Naive thymus-derived CD4-positive, alpha-beta T cell (primary cell): ENCODE measurements around the gene CACNG1. TPM values are rescaled to one million over a fixed set of nuclear protein-coding genes. Genes with fewer than 3 reads are reported as not detected.

ENCODE experiments used
- ATAC-seq: fragments of 150-1000 bp; cut with Tn5 transposase; 2 replicates; pipeline ENCODE4 v1.10.0; 2021; ENCODE audit warnings: mild to moderate bottlenecking, moderate library complexity
- CTCF ChIA-PET: fragments of 350-600 bp; sonication (Branson Sonifier 250); formaldehyde crosslinking; loops from one replicate; lab custom pipeline; 2021; ENCODE audit warnings: antibody characterized with exemption; lab: Charles Lee
- POLR2A ChIA-PET: fragments of 350-600 bp; sonication (Branson Sonifier 250); formaldehyde crosslinking; loops from one replicate; lab custom pipeline; 2021; ENCODE audit warnings: antibody characterized with exemption, inconsistent platforms; lab: Charles Lee
- DNase-seq, 9 donors: peaks; one replicate each; pipeline versions ENCODE4 v3.0.0 to v3.0.0-alpha.2; 2020 to 2022; ENCODE audit warnings: mixed read lengths in 1 of 9
- H3K27ac ChIP-seq: one replicate; pipeline ENCODE4 v1.7.0; 2013; ENCODE audit warnings: mild to moderate bottlenecking, low read depth, low read length, moderate library complexity
- H3K27me3 ChIP-seq, 2 donors: one replicate each; pipeline ENCODE4 v1.7.0; 2013; ENCODE audit warnings: low read length in 2 of 2, mild to moderate bottlenecking in 2 of 2, moderate library complexity in 2 of 2; ENCODE audit not compliant: control insufficient read depth in 2 of 2, insufficient read depth in 2 of 2
- H3K36me3 ChIP-seq, 3 experiments: 1 replicate in 2 of 3; 2 replicates in 1 of 3; pipeline ENCODE4 v1.7.0; 2013; ENCODE audit warnings: low read length in 3 of 3, mild to moderate bottlenecking in 3 of 3, moderate library complexity in 1 of 3; ENCODE audit not compliant: insufficient read depth in 3 of 3, control insufficient read depth in 2 of 3
- H3K4me1 ChIP-seq, 2 donors: one replicate each; pipeline ENCODE4 v1.7.0; 2013; ENCODE audit warnings: low read length in 2 of 2, mild to moderate bottlenecking in 2 of 2, moderate library complexity in 1 of 2; ENCODE audit not compliant: control insufficient read depth in 2 of 2, insufficient read depth in 2 of 2
- H3K4me3 ChIP-seq: 2 replicates; pipeline ENCODE4 v1.7.0; 2013; ENCODE audit warnings: mild to moderate bottlenecking, low read length
- H3K9me3 ChIP-seq, 3 experiments: 1 replicate in 2 of 3; 2 replicates in 1 of 3; pipeline ENCODE4 v1.7.0; 2013; ENCODE audit warnings: low read length in 3 of 3; ENCODE audit not compliant: control insufficient read depth in 2 of 3
- H3K27ac Mint-ChIP-seq, 9 donors: one replicate each; pipeline ENCODE4 v1.8.0; 2020 to 2022; ENCODE audit warnings: mixed read lengths in 9 of 9, mild to moderate bottlenecking in 8 of 9, moderate library complexity in 5 of 9, inconsistent platforms in 2 of 9
- H3K27me3 Mint-ChIP-seq, 5 donors: one replicate each; pipeline ENCODE4 v1.8.0; 2021 to 2022; ENCODE audit warnings: mixed read lengths in 5 of 5, mild to moderate bottlenecking in 1 of 5
- H3K36me3 Mint-ChIP-seq, 5 donors: one replicate each; pipeline ENCODE4 v1.8.0; 2020 to 2022; ENCODE audit warnings: mixed read lengths in 5 of 5, mild to moderate bottlenecking in 3 of 5, inconsistent platforms in 1 of 5
- H3K4me1 Mint-ChIP-seq, 7 donors: one replicate each; pipeline ENCODE4 v1.8.0; 2020 to 2022; ENCODE audit warnings: mixed read lengths in 7 of 7, mild to moderate bottlenecking in 3 of 7, inconsistent platforms in 1 of 7
- H3K4me3 Mint-ChIP-seq, 10 donors: one replicate each; pipeline ENCODE4 v1.8.0; 2020 to 2022; ENCODE audit warnings: mild to moderate bottlenecking in 10 of 10, mixed read lengths in 10 of 10, moderate library complexity in 6 of 10, inconsistent platforms in 2 of 10
- H3K9me3 Mint-ChIP-seq, 11 donors: one replicate each; pipeline ENCODE4 v1.8.0; 2020 to 2022; ENCODE audit warnings: mixed read lengths in 11 of 11, mild to moderate bottlenecking in 4 of 11, inconsistent platforms in 1 of 11, moderate library complexity in 1 of 11
- intact Hi-C, 2 donors: fragments of 100-400 bp; cut with micrococcal nuclease; formaldehyde crosslinking; loops; one replicate each; pipeline ENCODE4 v1.15.1; 2023
- polyA plus RNA-seq, 2 donors: library from polyadenylated mRNA; unstranded; fragments of 300-500 nt; fragmentation: Illumina TruSeq; gene quantifications; one replicate each; pipeline ENCODE4 v1.2.3, GENCODE V29; 2021
- total RNA-seq, 6 experiments: library from RNA in 5 of 6; stranded (reverse) in 5 of 6; gene quantifications; 1 replicate in 5 of 6; 2 replicates in 1 of 6; pipeline ENCODE4 v1.2.3 and lab custom pipeline; 2021 to 2026

Gene CACNG1
- total and polyA plus RNA-seq, 7 experiments from 2014 or later = not detected

DNA sequence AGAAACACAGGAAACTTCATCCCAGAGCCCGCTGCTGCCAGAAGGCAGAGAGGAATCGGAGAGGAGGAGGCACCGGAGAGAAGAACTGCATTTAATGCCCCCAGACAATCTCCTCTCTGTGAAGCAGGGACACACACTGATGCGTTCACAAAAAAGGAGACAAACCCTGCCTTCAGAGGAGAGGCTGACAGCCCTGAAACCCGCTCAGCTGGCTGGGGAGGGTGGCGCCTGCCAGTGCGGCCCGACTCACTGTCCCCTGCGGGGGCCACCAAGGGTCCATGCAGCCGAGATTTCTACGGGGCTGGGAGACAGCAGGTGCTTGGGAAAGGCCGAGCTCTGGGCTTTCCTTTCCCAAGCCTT lies 21.9 kb upstream of the CACNG1 start:
- Mint-ChIP-seq H3K9me3 (peaks cover 0 to 2% (median 0%) of the 10 kb centered on the region in 11 donors), H3K4me1 (no peaks in the 10 kb centered on the region), H3K36me3 (no peaks in the 10 kb centered on the region), H3K27ac (no peak overlapping the region), H3K4me3 (no peak overlapping the region), H3K27me3 (peaks cover 0 to 4% (median 0%) of the 10 kb centered on the region in 5 donors)
- CTCF ChIA-PET = no interaction called here
- intact Hi-C loops = no loop called here
- no peaks in the 10 kb centered on the region for H3K27me3 ChIP-seq
- no peak for ATAC-seq
- no peaks in the 10 kb centered on the region for H3K9me3 ChIP-seq
- DNase-seq = no peak
- H3K27ac ChIP-seq = no peak overlapping the region
- no peaks in the 10 kb centered on the region for H3K4me1 ChIP-seq
- POLR2A ChIA-PET = no interaction called here
- H3K36me3 ChIP-seq = no peaks in the 10 kb centered on the region
- H3K4me3 ChIP-seq = no peak overlapping the region

DNA sequence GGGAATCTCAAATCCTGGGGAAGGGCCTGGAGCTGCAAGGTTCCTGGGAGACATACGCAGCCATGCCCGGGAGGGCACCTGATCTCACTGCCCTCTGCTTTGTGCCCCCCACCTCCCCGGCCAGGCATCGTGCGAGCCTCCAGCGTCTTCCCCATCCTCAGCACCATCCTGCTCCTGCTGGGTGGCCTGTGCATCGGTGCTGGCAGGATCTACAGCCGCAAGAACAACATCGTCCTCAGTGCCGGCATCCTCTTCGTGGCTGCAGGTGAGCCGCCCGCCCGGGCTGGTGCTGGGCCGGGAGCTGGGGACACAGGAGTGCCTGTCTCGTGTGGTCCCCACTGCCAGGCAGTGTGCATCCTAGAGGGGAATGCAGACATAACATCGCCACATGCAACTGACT lies 19.6 kb upstream of the CACNG1 start:
- Mint-ChIP-seq H3K4me1 (no peaks in the 10 kb centered on the region), H3K36me3 (no peaks in the 10 kb centered on the region), H3K9me3 (peaks cover 0 to 1% (median 0%) of the 10 kb centered on the region in 11 donors), H3K27me3 (peaks cover 0 to 4% (median 0%) of the 10 kb centered on the region in 5 donors), H3K4me3 (no peak overlapping the region), H3K27ac (no peak overlapping the region)
- no peak for DNase-seq
- Histone ChIP-seq H3K9me3 (no peaks in the 10 kb centered on the region), H3K27me3 (no peaks in the 10 kb centered on the region), H3K36me3 (no peaks in the 10 kb centered on the region), H3K4me1 (no peaks in the 10 kb centered on the region), H3K4me3 (no peak overlapping the region), H3K27ac (no peak overlapping the region)
- intact Hi-C loops = no loop called here
- no peak for ATAC-seq
- ChIA-PET CTCF (no interaction called here), POLR2A (no interaction called here)

DNA sequence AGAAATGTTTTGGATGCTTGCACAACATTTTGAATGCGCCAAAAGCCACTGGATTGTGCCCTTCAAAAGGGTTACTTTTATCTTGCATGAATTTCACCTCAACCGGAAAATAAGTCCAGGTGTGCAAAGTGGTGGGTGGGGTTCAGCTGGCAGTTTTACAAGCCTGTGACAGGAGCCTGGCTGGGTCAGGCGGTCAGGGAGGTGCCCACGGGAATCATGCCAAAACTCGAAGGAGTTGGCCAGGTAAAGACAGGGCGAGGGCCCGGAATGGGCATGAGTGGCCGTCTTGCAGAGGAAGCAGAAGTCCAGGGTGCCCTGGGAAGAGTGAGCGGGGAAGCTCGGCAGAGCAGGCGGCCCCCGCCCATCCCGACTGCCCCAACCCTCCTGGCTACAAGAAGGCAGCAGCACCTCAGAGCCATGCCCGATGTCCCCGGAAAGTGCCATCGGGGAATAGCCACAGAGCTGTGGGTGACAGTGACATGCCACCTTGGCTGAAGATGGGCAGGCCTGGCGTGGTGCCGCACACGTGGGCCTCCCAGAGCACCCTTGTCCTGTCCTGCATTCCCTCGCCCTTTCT lies 19.1 kb upstream of the CACNG1 start:
- H3K9me3 ChIP-seq = no peaks in the 10 kb centered on the region
- no peaks in the 10 kb centered on the region for H3K27me3 ChIP-seq
- no peaks in the 10 kb centered on the region for H3K36me3 ChIP-seq
- Mint-ChIP-seq H3K27me3 (peaks cover 0 to 4% (median 0%) of the 10 kb centered on the region in 5 donors), H3K36me3 (no peaks in the 10 kb centered on the region), H3K4me3 (no peak overlapping the region), H3K27ac (no peak overlapping the region), H3K9me3 (no peaks in the 10 kb centered on the region), H3K4me1 (no peaks in the 10 kb centered on the region)
- no peak for DNase-seq
- ATAC-seq = no peak
- intact Hi-C loops = no loop called here
- no peak overlapping the region for H3K4me3 ChIP-seq
- CTCF ChIA-PET = no interaction called here
- POLR2A ChIA-PET = no interaction called here
- H3K4me1 ChIP-seq = no peaks in the 10 kb centered on the region
- H3K27ac ChIP-seq = no peak overlapping the region

DNA sequence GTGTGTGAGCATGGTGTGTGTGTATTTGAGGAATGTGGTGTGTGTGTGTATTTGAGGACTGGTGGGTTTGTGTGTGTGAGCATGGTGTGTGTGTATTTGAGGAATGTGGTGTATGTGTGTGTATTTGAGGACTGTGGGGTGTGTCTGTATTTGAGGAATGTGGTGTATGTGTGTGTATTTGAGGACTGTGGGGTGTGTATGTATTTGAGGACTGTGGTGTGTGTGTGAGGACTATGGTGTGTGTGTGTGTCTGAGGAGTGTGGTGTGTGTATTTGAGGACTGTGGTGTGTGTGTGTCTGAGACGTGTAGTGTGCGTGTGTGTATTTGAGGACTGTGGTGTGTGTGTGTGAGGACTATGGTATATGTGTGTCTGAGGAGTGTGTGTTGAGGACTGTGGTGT lies 18.0 kb upstream of the CACNG1 start:
- intact Hi-C loops = no loop called here
- Mint-ChIP-seq H3K9me3 (no peaks in the 10 kb centered on the region), H3K36me3 (no peaks in the 10 kb centered on the region), H3K27ac (no peak overlapping the region), H3K4me3 (no peak overlapping the region), H3K27me3 (peaks cover 0 to 4% (median 0%) of the 10 kb centered on the region in 5 donors), H3K4me1 (no peaks in the 10 kb centered on the region)
- ATAC-seq (no peak), DNase-seq (no peak)
- Histone ChIP-seq H3K4me1 (no peaks in the 10 kb centered on the region), H3K4me3 (no peak overlapping the region), H3K27ac (no peak overlapping the region), H3K36me3 (no peaks in the 10 kb centered on the region), H3K9me3 (no peaks in the 10 kb centered on the region), H3K27me3 (no peaks in the 10 kb centered on the region)
- CTCF ChIA-PET = no interaction called here
- POLR2A ChIA-PET = interaction anchor here (0.6 kb wide), 1 partner anchor 784 kb away, joined by 3 read pairs; no protein-coding TSS in a partner anchor

GRCh38 chr17:67027031-67027628 lies 17.2 kb upstream of the CACNG1 start:
- Histone ChIP-seq H3K9me3 (no peaks in the 10 kb centered on the region), H3K27me3 (no peaks in the 10 kb centered on the region), H3K4me3 (no peak overlapping the region), H3K4me1 (no peaks in the 10 kb centered on the region), H3K36me3 (no peaks in the 10 kb centered on the region), H3K27ac (no peak overlapping the region)
- intact Hi-C loops = no loop called here
- Mint-ChIP-seq H3K4me3 (no peak overlapping the region), H3K9me3 (no peaks in the 10 kb centered on the region), H3K27ac (no peak overlapping the region), H3K27me3 (peaks cover 0 to 4% (median 0%) of the 10 kb centered on the region in 5 donors), H3K36me3 (no peaks in the 10 kb centered on the region), H3K4me1 (no peaks in the 10 kb centered on the region)
- POLR2A ChIA-PET = interaction anchor here (0.6 kb wide), 1 partner anchor 785 kb away, joined by 3 read pairs; no protein-coding TSS in a partner anchor
- CTCF ChIA-PET = no interaction called here
- ATAC-seq = no peak
- no peak for DNase-seq

DNA sequence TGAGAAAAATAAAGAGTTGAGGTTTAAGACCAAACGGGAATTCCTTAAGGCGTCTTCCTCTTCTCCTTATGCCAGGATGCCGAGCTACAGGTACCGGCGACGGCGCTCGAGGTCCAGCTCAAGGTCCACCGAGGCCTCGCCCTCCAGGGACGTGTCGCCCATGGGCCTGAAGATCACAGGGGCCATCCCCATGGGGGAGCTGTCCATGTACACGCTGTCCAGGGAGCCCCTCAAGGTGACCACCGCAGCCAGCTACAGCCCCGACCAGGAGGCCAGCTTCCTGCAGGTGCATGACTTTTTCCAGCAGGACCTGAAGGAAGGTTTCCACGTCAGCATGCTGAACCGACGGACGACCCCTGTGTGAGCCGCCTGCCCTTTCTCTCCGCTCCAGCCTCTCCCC lies 13.7 kb upstream of the CACNG1 start:
- Histone ChIP-seq H3K9me3 (no peaks in the 10 kb centered on the region), H3K4me3 (no peak overlapping the region), H3K4me1 (no peaks in the 10 kb centered on the region), H3K27me3 (no peaks in the 10 kb centered on the region), H3K27ac (no peak overlapping the region), H3K36me3 (no peaks in the 10 kb centered on the region)
- Mint-ChIP-seq H3K36me3 (no peaks in the 10 kb centered on the region), H3K27me3 (no peaks in the 10 kb centered on the region), H3K4me1 (no peaks in the 10 kb centered on the region), H3K9me3 (peaks cover 0 to 4% (median 0%) of the 10 kb centered on the region in 11 donors), H3K4me3 (no peak overlapping the region), H3K27ac (no peak overlapping the region)
- intact Hi-C loops = no loop called here
- ATAC-seq (no peak), DNase-seq (no peak)
- ChIA-PET POLR2A (no interaction called here), CTCF (no interaction called here)

GRCh38 chr17:67032382-67032781 lies 12.0 kb upstream of the CACNG1 start:
- H3K27ac Mint-ChIP-seq = no peak overlapping the region
- H3K4me1 Mint-ChIP-seq = no peaks in the 10 kb centered on the region
- Histone ChIP-seq H3K36me3 (no peaks in the 10 kb centered on the region), H3K27ac (no peak overlapping the region), H3K4me1 (no peaks in the 10 kb centered on the region), H3K27me3 (no peaks in the 10 kb centered on the region), H3K9me3 (no peaks in the 10 kb centered on the region), H3K4me3 (no peak overlapping the region)
- H3K36me3 Mint-ChIP-seq = peaks cover 0 to 2% (median 0%) of the 10 kb centered on the region in 5 donors
- H3K27me3 Mint-ChIP-seq = peaks cover 0 to 9% (median 2%) of the 10 kb centered on the region in 5 donors
- CTCF ChIA-PET = no interaction called here
- POLR2A ChIA-PET = interaction anchor here (0.7 kb wide), 1 partner anchor 836 kb away, joined by 3 read pairs; no protein-coding TSS in a partner anchor
- DNase-seq (no peak), ATAC-seq (no peak)
- H3K4me3 Mint-ChIP-seq = no peak overlapping the region
- intact Hi-C loops = no loop called here
- peaks cover 0 to 4% (median 0%) of the 10 kb centered on the region in 11 donors for H3K9me3 Mint-ChIP-seq
